ENCODE data around the gene PLXNB3. TPM values are rescaled to one million over a fixed set of nuclear protein-coding genes. Genes with fewer than 3 reads are reported as not detected.
A peak's percentile ranks its signal among the peaks of the same experiment; 100 is the strongest.

Gene PLXNB3
- total and polyA plus RNA-seq, 2 of the 13 experiments (the other 11 are each of a cell fraction or from before 2014, with no cell fraction given): 3.0 to 6.9 TPM

DNA sequence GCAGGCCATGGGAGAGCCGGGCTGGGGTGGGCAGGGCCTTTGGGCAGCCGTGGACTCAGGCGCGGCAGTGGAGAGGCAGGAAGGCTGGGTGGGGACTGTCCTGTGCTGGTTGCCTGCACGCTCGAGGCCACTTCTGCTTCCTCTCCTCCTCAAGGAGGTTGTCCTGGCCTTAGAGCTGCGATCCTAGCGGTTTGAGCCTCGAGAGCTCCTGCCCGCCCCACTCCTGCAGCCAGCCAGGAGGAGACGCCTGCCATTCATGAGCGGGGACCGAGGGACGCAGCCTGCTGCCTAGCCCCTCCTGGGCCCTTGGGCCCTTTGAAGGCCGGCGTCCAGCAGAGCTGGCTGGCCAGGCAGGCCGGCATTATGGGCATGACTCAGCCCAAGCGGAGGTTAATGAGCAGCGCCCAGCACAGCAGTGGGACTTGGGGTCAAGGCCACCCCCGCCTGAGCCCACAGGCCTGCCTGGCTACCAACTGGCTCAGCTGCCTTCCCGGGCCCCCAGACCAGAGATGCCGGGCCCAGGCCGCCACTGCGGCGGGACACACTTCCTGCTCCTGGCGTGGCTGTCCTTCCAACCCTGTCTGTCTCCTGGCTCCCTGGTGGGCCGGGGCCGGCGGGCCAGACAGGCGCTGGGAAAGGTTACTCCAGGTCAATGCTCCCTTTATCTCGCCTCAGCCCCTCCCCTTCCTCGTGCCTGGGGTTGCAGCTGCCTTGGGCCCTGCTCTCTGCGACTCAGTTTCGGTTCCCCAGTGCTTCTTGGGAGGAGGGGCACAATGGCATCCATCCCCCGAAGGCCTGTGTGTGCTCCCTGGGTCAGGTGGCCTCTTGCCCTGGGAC, 37.5 kb upstream of the PLXNB3 start (continued):
- TF ChIP-seq, protein P1, sequence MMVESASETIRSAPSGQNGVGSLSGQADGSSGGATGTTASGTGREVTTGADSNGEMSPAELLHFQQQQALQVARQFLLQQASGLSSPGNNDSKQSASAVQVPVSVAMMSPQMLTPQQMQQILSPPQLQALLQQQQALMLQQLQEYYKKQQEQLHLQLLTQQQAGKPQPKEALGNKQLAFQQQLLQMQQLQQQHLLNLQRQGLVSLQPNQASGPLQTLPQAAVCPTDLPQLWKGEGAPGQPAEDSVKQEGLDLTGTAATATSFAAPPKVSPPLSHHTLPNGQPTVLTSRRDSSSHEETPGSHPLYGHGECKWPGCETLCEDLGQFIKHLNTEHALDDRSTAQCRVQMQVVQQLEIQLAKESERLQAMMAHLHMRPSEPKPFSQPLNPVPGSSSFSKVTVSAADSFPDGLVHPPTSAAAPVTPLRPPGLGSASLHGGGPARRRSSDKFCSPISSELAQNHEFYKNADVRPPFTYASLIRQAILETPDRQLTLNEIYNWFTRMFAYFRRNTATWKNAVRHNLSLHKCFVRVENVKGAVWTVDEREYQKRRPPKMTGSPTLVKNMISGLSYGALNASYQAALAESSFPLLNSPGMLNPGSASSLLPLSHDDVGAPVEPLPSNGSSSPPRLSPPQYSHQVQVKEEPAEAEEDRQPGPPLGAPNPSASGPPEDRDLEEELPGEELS (CRISPR knock-in tag; IDR thresholded peaks at IDR 0.05): no peak
- TF ChIP-seq PAF1 (CRISPR knock-in tag; IDR thresholded peaks at IDR 0.05) (no peak), ZNF501 (CRISPR knock-in tag; IDR thresholded peaks at IDR 0.05) (no peak), ZNF20 (CRISPR knock-in tag; IDR thresholded peaks at IDR 0.05) (no peak), ZNF264 (CRISPR knock-in tag; IDR thresholded peaks at IDR 0.05) (0 out of 2 replicates have a peak, but pooled peaks have one; percentile 56), ASH2L (IDR thresholded peaks at IDR 0.05; ENCODE audit: insufficient read length, low read depth, low read length) (peak; percentile 20), ZSCAN9 (CRISPR knock-in tag; IDR thresholded peaks at IDR 0.05; ENCODE audit: borderline replicate concordance) (no peak), MTF1 (CRISPR knock-in tag; IDR thresholded peaks at IDR 0.05) (no peak), EP300 (IDR thresholded peaks at IDR 0.05; ENCODE audit: low read depth in 2 of 2, low read length in 2 of 2) (no peak), EP300 (CRISPR knock-in tag; IDR thresholded peaks at IDR 0.05; ENCODE audit: borderline replicate concordance) (peak; percentile 17; the same call in 1 of the 2 replicates), ZSCAN31 (CRISPR knock-in tag; IDR thresholded peaks at IDR 0.05; ENCODE audit: low read depth) (peak; percentile 66; the same call in 1 of the 2 replicates), CREB1 (IDR thresholded peaks at IDR 0.05) (no peak), CREB1 (CRISPR knock-in tag; IDR thresholded peaks at IDR 0.05) (no peak), ZBTB38 (CRISPR knock-in tag; IDR thresholded peaks at IDR 0.05) (no peak), ZFP82 (CRISPR knock-in tag; IDR thresholded peaks at IDR 0.05; ENCODE audit: borderline replicate concordance) (no peak; the same call in 1 of the 2 replicates), MZF1 (CRISPR knock-in tag; IDR thresholded peaks at IDR 0.05; ENCODE audit: borderline replicate concordance) (no peak), HMG20A (CRISPR knock-in tag; IDR thresholded peaks at IDR 0.05; ENCODE audit: borderline replicate concordance) (no peak)
- TF ChIP-seq, protein P2, sequence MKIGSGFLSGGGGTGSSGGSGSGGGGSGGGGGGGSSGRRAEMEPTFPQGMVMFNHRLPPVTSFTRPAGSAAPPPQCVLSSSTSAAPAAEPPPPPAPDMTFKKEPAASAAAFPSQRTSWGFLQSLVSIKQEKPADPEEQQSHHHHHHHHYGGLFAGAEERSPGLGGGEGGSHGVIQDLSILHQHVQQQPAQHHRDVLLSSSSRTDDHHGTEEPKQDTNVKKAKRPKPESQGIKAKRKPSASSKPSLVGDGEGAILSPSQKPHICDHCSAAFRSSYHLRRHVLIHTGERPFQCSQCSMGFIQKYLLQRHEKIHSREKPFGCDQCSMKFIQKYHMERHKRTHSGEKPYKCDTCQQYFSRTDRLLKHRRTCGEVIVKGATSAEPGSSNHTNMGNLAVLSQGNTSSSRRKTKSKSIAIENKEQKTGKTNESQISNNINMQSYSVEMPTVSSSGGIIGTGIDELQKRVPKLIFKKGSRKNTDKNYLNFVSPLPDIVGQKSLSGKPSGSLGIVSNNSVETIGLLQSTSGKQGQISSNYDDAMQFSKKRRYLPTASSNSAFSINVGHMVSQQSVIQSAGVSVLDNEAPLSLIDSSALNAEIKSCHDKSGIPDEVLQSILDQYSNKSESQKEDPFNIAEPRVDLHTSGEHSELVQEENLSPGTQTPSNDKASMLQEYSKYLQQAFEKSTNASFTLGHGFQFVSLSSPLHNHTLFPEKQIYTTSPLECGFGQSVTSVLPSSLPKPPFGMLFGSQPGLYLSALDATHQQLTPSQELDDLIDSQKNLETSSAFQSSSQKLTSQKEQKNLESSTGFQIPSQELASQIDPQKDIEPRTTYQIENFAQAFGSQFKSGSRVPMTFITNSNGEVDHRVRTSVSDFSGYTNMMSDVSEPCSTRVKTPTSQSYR (CRISPR knock-in tag; IDR thresholded peaks at IDR 0.05; ENCODE audit: borderline replicate concordance): no peak
- TF ChIP-seq, protein P3, sequence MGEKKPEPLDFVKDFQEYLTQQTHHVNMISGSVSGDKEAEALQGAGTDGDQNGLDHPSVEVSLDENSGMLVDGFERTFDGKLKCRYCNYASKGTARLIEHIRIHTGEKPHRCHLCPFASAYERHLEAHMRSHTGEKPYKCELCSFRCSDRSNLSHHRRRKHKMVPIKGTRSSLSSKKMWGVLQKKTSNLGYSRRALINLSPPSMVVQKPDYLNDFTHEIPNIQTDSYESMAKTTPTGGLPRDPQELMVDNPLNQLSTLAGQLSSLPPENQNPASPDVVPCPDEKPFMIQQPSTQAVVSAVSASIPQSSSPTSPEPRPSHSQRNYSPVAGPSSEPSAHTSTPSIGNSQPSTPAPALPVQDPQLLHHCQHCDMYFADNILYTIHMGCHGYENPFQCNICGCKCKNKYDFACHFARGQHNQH (CRISPR knock-in tag; IDR thresholded peaks at IDR 0.05): no peak
- TF ChIP-seq, protein P4, sequence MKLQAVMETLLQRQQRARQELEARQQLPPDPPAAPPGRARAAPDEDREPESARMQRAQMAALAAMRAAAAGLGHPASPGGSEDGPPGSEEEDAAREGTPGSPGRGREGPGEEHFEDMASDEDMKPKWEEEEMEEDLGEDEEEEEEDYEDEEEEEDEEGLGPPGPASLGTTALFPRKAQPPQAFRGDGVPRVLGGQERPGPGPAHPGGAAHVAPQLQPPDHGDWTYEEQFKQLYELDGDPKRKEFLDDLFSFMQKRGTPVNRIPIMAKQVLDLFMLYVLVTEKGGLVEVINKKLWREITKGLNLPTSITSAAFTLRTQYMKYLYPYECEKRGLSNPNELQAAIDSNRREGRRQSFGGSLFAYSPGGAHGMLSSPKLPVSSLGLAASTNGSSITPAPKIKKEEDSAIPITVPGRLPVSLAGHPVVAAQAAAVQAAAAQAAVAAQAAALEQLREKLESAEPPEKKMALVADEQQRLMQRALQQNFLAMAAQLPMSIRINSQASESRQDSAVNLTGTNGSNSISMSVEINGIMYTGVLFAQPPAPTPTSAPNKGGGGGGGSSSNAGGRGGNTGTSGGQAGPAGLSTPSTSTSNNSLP (IDR thresholded peaks at IDR 0.05; ENCODE audit: low read depth, low read length): no peak
- TF ChIP-seq, protein P5, sequence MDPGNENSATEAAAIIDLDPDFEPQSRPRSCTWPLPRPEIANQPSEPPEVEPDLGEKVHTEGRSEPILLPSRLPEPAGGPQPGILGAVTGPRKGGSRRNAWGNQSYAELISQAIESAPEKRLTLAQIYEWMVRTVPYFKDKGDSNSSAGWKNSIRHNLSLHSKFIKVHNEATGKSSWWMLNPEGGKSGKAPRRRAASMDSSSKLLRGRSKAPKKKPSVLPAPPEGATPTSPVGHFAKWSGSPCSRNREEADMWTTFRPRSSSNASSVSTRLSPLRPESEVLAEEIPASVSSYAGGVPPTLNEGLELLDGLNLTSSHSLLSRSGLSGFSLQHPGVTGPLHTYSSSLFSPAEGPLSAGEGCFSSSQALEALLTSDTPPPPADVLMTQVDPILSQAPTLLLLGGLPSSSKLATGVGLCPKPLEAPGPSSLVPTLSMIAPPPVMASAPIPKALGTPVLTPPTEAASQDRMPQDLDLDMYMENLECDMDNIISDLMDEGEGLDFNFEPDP (CRISPR knock-in tag; conservative IDR thresholded peaks at IDR 0.05): no peak

All from HepG2 (cell line).